HG03565 (cell line): ENCODE data around the gene USP3.

Source experiments
- ATAC-seq: cut with Tn5 transposase; IDR thresholded peaks from one replicate; pipeline ENCODE4 v1.9.1; 2021; ENCODE audit warnings: mild to moderate bottlenecking, moderate library complexity; ENCODE audit not compliant: unreplicated experiment

The USP3 gene

DNA sequence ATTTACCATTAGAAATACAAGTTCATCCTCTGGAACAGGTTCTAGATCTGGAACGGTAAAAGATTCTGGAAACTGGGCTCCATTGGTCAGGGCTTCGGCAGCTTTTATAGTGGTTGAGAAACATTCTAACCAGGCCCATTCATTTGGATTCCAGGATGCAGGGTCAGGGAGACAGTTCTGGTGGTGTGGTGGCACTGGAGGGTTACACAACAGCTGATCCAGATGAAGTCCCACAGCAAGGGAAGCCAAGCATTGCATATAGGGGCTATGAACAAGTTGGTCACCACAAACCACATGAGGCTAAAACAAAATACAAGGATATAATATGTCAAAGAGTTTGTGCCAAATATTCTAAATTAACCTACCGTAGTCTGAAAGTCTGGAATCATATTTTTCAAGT, 135.8 kb downstream of the USP3 start:
- ATAC-seq = no peak
